ENCODE results near the gene SBF2.
"Not testable (repeated sequence)": the region's sequence is repeated elsewhere in the genome, so short reads cannot be mapped to it uniquely, and the experiment has no call there.

Gene SBF2

DNA sequence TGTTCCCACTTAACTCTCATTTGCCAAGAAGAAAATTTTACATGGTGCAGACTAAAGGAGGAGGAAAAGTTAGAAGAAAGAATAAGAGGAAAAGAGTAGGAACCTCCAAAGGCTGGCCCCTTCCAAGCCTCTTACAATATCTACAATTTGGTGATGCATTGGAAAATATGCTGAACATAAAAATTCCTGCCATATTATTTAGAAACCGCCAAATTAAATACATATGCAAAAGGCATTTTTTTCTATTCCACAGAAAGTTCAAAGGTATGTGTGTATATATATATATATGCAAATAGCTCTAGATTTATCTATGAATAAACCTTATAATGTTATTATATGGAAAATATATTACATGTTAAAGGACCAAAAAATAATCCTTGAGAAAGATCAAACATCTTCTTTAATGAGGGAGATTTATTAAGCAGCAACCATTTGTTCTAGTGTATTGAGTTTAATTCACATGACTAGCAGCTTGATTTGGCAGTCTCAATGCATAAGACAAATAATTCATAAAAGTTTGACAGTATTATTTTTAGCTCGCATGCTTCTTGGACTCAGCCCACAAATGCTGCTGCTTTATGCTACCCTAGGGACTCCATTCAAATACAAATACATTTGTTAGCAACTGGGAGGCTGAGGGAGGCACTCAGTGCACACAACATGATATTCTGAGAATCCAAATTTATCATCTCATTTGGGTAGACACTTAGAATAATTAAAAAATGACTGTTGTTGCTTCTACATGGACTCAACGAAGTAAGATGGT lies 184.9 kb downstream of the SBF2 start:
- no peak for DNase-seq

DNA sequence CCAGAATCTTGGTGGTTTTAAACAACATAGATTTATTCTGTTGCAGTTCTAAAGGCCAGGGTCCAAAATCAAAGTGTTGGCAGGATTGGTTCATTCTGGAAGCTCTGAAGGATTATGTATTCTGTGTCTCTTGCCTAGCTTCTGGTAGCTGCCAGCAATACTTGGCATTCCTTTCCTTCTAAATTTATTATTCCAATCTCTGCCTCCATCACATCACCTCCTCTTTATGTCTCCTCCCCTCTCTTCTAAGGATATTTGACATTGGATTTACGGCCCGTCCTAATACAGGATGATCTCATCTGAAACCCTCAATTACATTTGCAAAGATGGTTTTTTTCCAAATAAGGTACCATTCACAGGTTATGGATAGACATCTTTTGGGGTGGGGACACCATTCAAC lies 186.5 kb downstream of the SBF2 start:
- no peak for DNase-seq

DNA sequence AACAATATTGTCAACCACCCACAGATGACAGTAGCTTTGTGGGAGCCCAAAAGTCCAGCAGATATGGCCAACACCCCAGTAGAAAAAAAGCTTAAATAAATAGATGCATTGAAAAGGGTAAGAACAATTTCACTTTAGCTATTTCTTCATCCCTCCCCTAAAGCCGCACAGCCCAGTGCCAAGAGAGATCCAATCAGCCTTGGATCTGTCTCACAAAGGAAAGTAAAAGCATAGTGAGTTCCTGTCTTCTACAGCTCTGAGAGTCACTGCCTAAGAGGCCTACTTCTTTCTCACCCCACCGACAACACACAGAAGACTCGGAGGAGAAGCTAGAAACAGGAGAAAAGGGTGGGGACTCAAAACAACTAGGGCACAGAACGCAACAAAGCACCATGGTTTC lies 196.4 kb downstream of the SBF2 start:
- no peak for DNase-seq

DNA sequence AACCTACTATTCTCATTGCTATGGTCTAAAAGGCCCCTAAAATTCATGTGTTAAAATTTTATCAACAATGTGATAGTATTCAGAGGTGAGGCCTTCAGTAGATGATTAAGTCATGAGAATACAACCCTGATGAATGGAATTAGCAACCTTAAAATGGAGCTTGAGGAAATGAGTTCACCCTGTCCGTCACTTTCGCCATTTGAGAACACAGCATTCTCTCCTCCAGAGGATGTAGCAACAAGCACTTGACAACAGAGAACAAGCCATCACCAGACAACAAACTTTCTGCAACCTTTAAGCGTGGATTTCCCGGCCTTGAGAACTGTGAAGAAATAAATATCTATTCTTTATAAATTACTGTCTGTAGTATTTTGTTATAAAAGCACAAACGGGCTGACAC lies 197.0 kb downstream of the SBF2 start:
- DNase-seq, result no peak

DNA sequence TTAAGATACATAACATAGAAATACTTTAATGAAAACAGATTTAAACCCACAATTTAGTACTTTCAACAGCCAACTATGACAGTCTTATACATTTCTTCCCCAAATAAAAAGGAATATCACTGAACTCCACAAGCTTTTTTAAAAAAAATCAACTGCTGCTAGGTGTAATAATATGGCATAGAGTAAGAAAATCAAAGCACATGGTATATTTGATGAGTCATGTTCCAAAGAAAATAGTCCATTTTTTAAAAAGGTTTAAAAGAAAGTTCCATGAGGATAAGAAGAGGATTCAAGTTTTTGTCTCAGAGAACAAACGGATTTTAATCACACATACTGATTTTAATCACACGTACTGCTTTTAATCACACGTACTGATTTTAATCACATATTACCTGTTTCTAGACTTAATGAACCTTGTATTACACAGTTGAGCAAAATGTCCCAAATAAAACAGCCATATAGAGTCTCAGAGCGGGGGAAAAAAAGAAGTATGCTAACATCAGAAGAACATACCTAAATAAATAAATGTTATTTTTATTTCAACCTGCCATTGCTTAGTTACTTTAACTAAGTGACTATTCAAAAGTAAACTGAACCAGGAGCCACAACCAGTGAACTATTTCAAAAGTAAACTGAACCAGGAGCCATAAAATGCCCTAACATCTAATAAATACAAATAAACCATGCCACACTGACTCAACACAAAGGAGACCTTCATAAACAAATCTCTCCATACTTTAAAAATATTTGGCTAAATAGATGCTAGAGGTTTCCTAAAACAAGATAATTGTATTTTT lies 198.4 kb downstream of the SBF2 start:
- no peak for DNase-seq

DNA sequence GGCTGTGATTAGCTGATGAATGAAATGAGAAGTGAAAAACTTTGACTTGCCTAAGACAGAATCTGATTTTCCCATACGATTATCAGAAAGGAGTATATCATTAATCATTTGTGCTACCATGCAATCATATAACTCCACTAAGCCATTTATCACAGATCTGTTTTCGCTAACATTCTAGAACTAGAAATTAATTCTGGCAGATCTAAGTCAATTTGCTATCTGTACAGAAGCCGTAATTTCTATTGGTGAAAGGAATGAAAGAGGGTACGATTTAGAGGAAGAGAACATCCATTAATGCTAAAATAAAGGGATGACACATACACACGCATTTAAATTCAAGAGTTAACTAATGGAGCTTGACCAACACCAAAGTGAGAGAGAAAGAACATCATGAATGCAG lies 201.6 kb downstream of the SBF2 start:
- no peak for DNase-seq

DNA sequence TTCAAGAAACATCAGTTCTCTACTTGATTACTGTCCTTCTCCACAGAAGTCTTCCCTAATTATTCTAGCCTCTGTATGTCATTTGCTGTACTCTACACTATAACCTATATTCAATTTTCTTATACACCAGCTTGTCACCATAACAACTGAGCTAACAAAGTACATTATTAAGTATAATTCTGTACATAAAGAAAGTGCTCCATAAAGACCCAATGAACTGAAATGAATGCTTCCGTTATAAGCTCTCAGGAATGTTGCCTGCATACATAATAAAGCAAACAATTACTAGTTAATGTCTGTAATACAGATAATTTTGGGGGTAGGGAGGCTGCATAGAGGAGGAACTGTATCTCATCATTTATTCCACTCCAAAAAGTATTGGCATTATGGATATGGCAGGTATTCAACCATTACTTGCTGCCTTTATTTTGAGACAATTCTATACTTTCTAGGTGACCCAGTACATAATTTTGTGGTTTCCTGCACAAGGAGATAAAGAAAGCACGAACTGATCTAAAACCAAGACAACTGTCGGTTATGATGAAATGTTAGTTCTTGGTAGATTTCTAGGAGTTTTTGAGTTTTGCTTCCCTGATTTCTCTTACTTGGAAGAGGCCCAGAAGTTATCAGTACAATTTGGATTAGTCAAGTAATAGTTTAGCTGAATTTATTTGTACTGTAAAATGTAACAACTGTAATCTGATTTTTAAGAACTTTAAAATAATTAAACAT lies 202.5 kb downstream of the SBF2 start:
- DNase-seq, result no peak

DNA sequence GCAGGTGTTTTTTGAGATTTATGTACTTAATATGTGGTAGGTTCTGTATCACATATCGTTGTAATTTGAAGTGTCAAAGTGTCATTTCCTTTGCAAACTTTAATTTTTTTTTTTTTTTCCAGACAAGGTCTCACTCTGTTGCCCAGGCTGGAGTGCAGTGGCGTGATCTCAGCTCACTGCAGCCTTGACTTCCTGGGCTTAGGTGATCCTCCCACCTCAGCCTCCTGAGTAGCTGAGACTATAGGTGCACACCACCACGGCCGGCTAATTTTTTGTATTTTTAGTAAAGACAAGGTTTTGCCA lies 206.1 kb downstream of the SBF2 start:
- not testable (repeated sequence) for DNase-seq

DNA sequence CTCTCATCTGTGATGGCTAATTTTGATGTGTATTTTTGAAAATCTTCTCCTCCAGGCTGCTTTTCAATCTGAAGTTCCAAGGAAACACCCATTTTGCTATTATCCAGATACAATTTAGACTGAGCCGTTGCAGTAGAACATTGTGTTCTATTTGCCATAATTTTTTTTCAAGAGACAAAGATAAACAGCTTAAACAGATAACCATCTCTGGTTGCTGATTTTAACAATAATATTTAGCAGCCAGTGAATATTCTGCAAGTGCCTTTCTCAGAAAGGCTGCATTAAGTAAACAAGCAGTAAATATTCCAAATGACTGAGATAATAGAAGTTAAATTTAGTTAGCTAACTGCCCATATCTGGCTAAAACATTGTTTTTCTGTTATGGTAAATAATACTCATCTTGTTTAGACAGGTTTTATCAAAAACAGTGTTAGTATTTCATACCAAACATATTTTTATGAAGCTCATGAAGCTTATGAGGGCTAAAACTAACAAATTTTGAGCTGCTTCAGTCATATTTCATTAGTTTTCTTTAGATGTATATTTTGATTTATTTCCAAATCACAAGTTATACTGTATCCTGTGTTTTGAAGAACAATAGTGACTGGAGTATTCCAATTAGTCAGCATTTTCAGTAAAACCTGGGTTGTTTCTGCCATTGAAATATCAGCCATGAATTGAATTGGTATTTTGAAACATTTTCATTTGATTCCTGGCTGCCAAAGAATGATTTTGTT lies 206.7 kb downstream of the SBF2 start:
- DNase-seq, result no peak

DNA sequence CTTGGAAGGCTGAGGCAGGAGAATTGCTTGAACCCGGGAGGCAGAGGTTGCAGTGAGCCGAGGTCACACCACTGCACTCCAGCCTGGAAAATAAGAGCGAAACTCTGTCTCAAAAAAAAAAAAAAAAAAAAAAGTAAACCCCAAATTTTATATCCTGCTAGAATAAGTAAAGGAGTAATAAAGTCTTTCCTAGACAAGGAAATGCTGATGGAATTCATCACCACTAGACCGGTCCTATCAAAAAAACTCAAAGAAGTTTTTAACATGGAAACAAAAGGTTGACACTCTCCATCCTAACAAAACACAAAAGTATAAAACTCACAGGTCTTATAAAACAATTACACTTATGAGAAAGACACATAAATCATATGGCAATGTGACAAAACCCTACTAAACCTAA lies 213.9 kb downstream of the SBF2 start:
- no peak for DNase-seq

DNA sequence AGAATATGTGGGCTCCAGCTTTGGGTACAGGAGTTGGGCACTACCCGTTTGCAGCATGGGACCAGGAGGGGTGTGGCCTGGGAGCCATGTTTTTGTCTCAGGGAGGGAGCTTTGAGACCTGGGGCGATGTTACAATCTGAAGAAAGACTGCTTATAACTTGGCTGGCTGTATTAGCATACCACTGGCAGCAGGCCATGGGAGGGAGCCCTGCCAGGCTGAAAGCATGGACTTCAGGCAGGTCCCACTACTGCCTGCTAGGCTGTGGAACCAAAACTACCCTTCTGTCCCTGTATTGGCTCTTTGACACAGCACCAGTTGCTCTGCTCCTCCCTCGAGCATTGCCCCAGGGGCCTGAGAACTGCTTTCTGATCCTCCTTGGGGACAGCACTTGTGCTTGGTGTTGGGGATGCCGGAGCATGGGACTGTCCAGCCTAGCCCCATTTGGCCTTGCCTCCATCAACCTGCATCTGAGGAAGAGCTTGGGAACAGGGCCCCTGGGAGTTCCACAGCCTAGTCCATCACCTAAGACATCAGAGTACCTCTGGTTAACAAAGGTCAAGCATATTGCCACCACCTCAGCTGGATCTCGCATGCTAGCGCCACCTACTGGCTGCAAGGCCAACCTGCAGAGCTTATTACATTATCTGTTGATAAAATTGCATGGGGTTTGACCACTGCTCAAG lies 217.4 kb downstream of the SBF2 start:
- no peak for DNase-seq

DNA sequence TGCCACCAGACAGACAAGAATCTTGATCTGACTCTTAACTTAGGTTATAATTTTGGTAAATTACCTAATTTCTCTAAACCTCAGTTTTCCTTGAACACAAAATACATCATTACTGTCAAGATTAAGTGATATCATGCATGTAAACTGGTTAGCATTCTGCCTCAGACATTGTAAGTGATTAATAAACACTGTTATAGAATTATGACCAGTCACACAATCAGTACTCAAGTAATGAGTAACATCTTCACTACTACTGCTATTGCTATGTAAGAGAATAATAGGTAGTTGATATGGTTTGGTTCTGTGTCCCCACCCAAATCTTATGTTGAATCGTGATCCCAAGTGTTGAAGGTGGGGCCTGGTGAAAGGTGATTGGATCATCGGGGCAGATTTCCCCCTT lies 218.9 kb downstream of the SBF2 start:
- DNase-seq, result no peak

DNA sequence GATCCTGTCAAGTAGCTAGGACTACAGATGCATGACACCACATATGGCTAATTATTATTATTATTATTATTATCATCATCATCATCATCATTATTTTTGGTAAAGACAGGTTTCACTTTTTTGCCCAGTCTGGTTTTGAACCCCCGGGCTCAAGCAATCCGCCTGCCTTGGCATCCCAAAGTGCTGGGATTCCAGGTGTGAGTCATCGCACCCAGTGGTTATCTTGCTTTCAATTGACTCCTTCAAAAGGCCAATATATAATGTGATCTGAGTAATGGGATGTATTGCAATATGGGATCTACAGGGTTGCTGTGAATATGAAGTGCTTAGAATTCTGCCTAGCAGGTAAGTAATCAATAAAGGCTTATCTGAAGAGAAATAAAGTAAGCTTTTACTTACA lies 221.2 kb downstream of the SBF2 start:
- no peak for DNase-seq

DNA sequence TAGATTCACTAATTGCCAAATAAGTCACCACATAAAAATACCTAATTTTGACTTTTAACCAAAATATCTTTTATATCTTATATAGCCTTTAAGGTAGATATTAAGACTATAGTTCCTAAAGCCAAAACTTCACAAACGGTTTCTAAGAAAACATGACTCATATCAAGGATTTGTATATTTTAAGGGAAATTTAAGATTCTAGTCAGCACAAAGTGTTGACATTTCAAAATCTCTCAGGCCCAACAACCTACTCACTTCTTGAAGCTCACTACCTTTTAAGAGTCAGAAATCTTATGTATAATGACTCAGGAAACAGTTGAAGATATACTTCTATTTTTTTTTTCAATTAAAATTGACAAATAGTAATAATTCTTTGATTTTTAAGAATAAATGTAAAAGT lies 221.9 kb downstream of the SBF2 start:
- no peak for DNase-seq

DNA sequence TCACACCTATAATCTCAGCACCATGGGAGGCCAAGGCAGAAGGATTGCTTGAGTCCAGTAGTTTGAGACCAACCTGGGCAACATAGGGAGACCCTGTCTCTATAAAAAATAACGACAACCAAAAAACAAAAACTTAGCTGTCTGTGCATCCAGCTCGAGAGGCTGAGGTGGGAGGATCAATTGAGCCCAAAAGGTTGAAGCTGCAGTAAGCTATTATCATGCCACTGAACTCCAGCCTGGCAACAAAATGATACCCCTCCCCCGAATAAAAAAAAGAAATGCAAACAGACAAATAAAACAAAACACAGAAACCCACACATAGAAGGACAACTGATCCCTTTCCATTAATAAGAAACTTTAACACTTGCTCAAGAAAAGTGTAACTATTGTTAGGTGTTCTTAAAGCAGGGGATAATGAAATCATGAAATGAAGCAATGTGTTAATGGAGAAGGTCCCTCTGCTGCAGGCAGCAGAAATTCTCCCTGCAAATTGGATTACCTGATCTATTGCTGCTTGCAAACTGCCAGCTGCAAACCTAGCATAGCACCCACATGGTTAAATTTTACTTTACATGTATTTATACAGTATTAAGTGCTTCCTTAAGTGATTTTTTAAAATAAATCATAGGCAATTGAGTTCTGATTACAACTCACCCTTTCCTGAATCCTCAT lies 226.3 kb downstream of the SBF2 start:
- no peak for DNase-seq

DNA sequence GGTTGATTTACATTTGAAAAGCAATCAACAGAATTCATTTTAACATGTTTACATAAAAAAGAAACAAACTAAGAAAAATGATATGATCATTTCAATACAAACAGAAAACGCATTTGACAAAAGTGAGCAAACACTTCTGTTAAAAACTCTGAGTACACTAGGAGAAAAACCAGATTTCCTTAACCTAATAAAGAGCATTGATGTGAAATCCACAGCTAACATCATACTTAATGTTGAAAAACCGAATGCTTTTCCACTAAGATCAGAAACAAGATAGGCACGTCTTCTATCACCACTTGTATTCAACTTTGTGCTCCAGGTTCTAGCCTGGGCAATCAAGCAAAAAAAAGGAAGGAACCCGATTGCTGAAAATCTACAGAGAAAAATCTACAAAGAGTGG lies 227.6 kb downstream of the SBF2 start:
- DNase-seq, result no peak

DNA sequence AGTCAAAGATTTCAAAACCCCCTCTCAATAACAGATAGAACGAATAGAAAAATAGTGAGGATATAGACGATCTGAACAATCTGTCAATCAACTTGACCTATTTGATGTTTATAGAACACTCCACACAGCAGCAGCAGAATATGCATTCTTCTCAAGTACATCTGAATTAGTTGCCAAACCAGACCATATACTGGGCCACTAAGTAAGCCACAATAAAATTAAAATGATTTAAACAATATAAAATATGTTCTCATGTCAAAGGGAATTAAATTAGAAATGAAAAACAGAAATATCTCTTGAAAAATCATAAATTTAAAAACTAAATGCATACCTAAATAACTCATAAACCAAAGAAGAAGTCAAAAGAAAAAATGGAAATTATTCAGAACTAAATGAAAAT lies 229.2 kb downstream of the SBF2 start:
- DNase-seq, result no peak

DNA sequence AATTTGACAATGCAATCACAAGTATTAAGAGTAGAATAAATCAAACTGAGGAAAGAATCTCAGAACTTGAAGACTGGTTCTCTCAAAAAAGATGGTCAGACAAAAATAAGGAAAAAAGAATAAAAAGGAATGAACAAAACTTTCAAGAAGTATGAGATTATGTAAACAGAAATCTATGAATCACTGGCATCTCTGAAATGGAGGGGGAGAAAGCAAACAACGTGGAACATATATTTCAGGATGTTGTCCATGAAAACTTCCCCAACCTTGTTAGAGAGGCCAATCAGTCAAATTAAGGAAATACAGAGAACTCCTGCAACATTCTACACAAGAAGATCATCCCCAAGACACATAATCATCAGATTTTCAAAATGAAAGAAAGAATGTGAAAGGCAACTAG lies 235.7 kb downstream of the SBF2 start:
- no peak for DNase-seq

DNA sequence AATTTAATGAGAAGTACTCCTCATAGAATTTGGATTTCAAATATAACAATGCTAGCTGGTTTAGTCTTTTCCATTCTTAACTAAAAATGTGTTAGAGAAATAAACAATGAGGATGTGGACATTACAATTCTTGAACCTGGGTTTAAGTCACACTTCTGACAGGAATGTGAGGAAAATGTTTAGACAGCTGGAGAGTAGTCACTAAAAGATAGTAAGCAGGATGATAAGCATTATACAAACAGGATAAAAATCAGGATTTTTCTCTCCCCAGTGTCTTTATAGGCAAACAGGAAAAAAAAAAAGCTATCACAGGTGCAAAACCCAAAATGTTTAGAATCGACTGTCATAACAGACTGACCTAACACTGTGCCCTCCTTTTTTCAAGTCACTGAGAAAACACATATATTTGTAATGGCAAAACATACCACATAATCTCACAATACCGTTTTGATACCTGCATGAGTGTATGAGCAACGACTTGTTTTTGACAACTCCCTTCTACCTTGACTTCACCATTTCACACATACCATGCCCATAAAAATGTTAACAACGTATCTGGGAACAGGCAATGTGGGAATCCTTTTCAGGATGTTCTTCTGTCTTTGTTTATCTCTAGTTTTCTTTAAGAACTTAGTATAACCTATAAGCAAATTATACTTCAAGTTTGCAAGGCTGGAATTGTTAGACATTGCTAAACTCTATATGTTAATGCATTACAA lies 242.0 kb downstream of the SBF2 start:
- DNase-seq, result no peak

DNA sequence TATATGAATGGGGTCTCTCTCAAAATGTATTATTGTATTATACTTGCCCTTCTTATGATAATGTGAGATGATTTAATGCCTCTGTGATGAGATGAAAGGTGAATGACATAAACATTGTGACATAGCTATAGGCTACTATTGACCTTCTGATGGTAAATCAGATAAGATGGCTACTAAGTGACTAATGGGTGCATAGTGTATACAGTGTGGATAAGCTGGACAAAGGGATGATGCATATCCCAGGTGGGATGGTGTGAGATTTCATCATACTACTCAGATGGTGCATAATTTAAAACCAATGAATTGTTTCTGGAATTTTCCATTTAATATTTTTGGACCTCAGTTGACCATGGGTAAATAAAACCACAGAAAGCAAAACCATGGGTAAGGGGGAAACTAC lies 243.5 kb downstream of the SBF2 start:
- DNase-seq, result no peak

DNA sequence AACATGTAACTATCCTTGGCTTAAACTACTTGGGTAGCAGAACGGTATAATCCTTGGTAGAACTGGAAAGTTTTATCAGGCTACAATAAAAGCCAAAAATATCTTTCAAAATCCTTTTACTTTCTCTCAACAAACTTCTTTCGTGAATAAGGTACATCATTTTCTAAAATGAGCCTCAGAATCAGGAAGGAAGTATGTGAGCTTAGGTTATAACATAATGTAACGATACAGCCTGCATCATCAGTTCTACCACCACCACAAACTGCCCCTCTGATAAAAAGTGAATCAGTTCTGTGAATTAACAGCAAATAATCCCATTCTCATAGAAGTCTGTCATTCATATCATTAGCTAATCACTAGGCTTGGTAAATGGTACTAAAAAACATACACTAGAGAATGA lies 244.3 kb downstream of the SBF2 start:
- no peak for DNase-seq

DNA sequence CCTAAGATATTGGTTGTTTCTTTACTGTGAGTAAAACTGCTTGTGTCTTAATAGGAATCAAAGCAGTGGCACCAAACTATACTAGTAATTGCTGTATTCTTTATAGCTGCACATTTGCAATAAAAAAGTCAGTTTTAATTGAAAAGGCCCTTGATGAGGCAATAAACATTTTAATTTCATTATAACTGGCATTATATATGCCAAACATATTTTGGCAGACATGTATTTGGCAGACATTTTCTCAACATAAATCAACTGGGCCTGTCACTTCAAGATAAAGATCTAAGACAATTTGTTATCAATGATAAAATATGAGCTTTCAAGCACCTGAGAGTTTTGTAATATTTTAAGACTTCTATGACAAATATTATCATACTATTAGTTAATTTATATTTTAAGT lies 245.7 kb downstream of the SBF2 start:
- DNase-seq, result no peak

Measured in GOT3 (cell line).